Mesothelial cell of epicardium (in vitro differentiated cells): ENCODE measurements around the gene EMID1. TPM values are rescaled to one million over a fixed set of nuclear protein-coding genes. Genes with fewer than 3 reads are reported as not detected.

Experiments used
- DNase-seq, 2 experiments: peaks; one replicate each; pipeline ENCODE4 v3.0.0; 2021; ENCODE audit warnings: low spot score in 2 of 2; ENCODE audit not compliant: unreplicated experiment in 2 of 2
- H3K27ac Mint-ChIP-seq: 2 replicates; pipeline ENCODE4 v1.8.0; 2021; ENCODE audit warnings: mixed read lengths
- H3K27me3 Mint-ChIP-seq: 2 replicates; pipeline ENCODE4 v1.8.0; 2021; ENCODE audit warnings: low read depth, mixed read lengths
- H3K36me3 Mint-ChIP-seq: 2 replicates; pipeline ENCODE4 v1.8.0; 2021; ENCODE audit warnings: mixed read lengths
- H3K4me1 Mint-ChIP-seq: 2 replicates; pipeline ENCODE4 v1.8.0; 2021; ENCODE audit warnings: mixed read lengths
- H3K4me3 Mint-ChIP-seq: 2 replicates; pipeline ENCODE4 v1.8.0; 2021; ENCODE audit warnings: mild to moderate bottlenecking, moderate library complexity, mixed read lengths
- H3K9me3 Mint-ChIP-seq: 2 replicates; pipeline ENCODE4 v1.8.0; 2021; ENCODE audit warnings: mixed read lengths
- total RNA-seq: library from RNA; stranded (reverse); gene quantifications from 3 replicates; pipeline ENCODE4 v1.2.1, GENCODE V29; 2021
- TF ChIP-seq, protein P1 (sequence below): fragments of 200-600 bp; sonication (generic); IDR thresholded peaks from one replicate; pipeline ENCODE4 v1.5.0; 2021; ENCODE audit warnings: antibody characterized with exemption; ENCODE audit not compliant: unreplicated experiment

EMID1 gene
- total RNA-seq, 1 donor from 2014 or later = 15.7 TPM

DNA sequence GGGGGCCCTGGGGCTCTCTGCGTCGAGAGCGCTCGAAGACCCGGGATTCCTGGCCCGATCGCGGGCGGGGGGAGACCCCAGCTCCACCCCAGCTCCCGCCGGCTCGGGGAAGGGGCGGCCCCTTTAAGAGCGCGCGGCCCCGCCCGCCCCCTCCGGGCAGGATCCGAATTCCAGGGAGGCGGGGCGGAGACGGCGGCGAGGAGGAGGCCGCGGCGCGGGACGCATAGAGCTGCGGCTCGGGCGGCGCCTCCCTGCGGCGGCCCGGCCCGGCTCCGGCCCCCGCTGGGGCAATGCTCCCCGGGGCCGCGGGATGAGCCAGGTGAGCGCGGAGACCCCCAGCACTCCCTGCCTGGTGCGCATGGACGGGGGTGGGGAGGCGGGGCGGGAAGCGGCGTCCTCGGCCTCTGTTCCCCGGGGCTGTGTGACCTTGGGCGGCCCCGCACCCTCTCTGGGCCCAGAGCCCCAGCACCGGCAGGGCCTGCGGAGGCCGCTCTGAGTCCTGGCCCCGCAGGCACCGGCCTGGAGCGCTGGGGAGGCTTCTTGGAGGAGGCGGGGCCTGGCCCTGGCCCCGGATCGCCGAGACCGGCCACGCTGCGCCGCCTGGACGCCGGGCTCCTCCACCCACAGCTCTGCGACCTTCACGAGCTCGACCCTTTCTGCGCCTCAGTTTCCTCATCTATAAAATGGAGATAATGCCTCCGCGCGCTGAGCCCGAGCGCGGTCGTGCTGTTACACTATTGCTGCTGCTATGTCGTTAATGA lies 101.3 kb downstream of the EMID1 start:
- Mint-ChIP-seq H3K4me1 (peaks cover 9% of the 10 kb centered on the region), H3K36me3 (no peaks in the 10 kb centered on the region), H3K27me3 (no peaks in the 10 kb centered on the region), H3K27ac (peak overlapping the region; percentile 86), H3K9me3 (no peaks in the 10 kb centered on the region), H3K4me3 (peak overlapping the region; percentile 81)
- peak; percentile 84 to 89 for DNase-seq
- TF ChIP-seq, protein P1, sequence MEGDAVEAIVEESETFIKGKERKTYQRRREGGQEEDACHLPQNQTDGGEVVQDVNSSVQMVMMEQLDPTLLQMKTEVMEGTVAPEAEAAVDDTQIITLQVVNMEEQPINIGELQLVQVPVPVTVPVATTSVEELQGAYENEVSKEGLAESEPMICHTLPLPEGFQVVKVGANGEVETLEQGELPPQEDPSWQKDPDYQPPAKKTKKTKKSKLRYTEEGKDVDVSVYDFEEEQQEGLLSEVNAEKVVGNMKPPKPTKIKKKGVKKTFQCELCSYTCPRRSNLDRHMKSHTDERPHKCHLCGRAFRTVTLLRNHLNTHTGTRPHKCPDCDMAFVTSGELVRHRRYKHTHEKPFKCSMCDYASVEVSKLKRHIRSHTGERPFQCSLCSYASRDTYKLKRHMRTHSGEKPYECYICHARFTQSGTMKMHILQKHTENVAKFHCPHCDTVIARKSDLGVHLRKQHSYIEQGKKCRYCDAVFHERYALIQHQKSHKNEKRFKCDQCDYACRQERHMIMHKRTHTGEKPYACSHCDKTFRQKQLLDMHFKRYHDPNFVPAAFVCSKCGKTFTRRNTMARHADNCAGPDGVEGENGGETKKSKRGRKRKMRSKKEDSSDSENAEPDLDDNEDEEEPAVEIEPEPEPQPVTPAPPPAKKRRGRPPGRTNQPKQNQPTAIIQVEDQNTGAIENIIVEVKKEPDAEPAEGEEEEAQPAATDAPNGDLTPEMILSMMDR = no peak

DNA sequence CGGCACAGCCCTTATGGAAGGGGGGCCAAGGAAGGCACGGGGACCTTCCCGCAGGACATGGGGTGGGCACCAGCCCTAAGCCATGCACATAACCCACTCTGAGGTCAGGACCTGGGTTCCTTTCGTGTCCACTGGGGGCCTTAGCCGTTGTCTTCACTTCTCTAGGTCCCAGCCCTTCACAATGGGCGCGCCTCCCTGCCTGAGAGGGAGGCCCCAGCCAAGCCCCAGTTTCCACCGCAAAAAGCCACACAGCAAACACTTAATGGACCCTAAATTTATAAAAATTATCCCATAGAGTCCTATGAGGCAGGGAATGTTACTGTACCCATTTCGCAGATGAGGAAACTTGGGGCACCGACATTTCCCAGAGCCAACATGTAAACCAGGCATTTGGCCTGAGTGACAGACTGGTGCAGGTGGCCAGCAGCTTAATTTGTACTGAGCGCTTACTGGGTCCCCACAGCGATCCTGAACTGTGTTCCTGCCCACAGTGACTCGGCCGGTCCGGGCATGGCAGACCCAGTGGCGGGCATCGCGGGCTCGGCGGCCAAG lies 102.0 kb downstream of the EMID1 start:
- peaks cover 3% of the 10 kb centered on the region for H3K36me3 Mint-ChIP-seq
- peaks cover 9% of the 10 kb centered on the region for H3K4me1 Mint-ChIP-seq
- peaks cover 4% of the 10 kb centered on the region for H3K27me3 Mint-ChIP-seq
- TF ChIP-seq, protein P1 = no peak
- peak overlapping the region; percentile 79 for H3K27ac Mint-ChIP-seq
- peak overlapping the region; percentile 81 for H3K4me3 Mint-ChIP-seq
- DNase-seq = peak in 1 of 2 experiments; percentile 36
- no peaks in the 10 kb centered on the region for H3K9me3 Mint-ChIP-seq

DNA sequence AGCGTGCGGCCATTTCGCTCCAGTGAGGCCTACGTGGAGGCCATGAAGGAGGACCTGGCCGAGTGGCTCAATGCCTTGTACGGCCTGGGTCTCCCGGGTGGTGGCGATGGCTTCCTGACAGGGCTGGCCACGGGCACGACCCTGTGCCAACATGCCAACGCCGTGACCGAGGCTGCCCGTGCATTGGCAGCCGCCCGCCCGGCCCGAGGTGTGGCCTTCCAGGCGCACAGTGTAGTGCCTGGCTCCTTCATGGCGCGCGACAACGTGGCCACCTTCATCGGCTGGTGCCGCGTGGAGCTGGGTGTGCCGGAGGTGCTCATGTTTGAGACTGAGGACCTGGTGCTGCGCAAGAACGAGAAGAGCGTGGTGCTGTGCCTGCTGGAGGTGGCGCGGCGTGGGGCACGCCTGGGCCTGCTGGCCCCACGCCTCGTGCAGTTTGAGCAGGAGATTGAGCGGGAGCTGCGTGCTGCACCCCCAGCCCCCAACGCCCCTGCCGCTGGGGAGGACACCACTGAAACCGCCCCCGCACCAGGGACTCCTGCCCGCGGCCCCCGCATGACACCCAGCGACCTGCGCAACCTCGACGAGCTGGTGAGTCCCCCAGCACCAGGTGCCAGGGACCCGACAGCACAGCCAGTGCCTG lies 102.6 kb downstream of the EMID1 start:
- TF ChIP-seq, protein P1 = no peak
- Mint-ChIP-seq H3K4me1 (peaks cover 9% of the 10 kb centered on the region), H3K9me3 (no peaks in the 10 kb centered on the region), H3K4me3 (peak overlapping the region; percentile 81), H3K27ac (no peak overlapping the region), H3K27me3 (peaks cover 10% of the 10 kb centered on the region), H3K36me3 (peaks cover 3% of the 10 kb centered on the region)
- peak in 1 of 2 experiments; percentile 38 for DNase-seq

DNA sequence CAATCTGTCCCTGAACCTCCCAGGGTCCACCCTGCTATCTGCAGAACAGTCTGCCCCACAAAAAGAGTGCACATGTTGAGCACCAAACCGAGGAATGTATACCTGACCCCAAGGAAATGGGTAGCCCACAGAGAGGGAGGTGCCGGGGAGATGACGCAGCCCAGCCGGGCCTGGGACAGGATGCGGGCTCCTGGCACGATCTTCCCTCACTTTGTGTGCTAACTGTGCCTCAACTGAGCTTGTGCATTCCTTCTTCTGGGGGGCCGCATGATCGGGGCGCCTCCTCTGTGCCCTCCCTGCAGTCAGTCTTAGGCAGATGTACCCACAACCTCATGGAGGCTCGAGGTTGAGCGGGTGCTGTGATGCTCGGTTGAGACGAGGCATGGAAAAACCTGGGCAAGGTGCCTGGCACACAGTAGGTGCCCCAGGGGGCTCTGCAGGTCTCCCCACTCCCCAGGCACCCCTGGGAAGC lies 103.1 kb downstream of the EMID1 start:
- Mint-ChIP-seq H3K4me3 (peak overlapping the region; percentile 54), H3K27ac (no peak overlapping the region), H3K4me1 (peaks cover 9% of the 10 kb centered on the region)

More for the DNA sequence above, 103.1 kb downstream of the EMID1 start:
- DNase-seq = peak in 1 of 2 experiments; percentile 38
- H3K36me3 Mint-ChIP-seq = peaks cover 3% of the 10 kb centered on the region
- TF ChIP-seq, protein P1 = no peak
- H3K27me3 Mint-ChIP-seq = peaks cover 16% of the 10 kb centered on the region
- H3K9me3 Mint-ChIP-seq = no peaks in the 10 kb centered on the region

Other genes starting within 250 kb of the EMID1 start
- gene C22orf31, start 144.1 kb upstream of the EMID1 start, total RNA-seq = 0.44 to 0.45 TPM in 2 of 3 replicates, not detected in the other
- 24.4 to 30.9 TPM (median 28.5 TPM) in 3 replicates for gene KREMEN1, start 132.9 kb upstream of the EMID1 start, total RNA-seq
- gene RHBDD3, start 62.1 kb downstream of the EMID1 start, total RNA-seq = 55.9 to 59.6 TPM (median 58.0 TPM) in 3 replicates
- 364 to 381 TPM (median 379 TPM) in 3 replicates for gene EWSR1, start 62.4 kb downstream of the EMID1 start, total RNA-seq
- 13.4 to 14.6 TPM (median 13.6 TPM) in 3 replicates for gene GAS2L1, start 100.8 kb downstream of the EMID1 start, total RNA-seq
- gene RASL10A, start 109.8 kb downstream of the EMID1 start, total RNA-seq = 2.5 to 3.8 TPM (median 3.1 TPM) in 3 replicates
- gene AP1B1, start 182.7 kb downstream of the EMID1 start, total RNA-seq = 40.3 to 43.9 TPM (median 41.0 TPM) in 3 replicates
- gene RFPL1, start 232.7 kb downstream of the EMID1 start, total RNA-seq = 0.29 to 0.63 TPM (median 0.54 TPM) in 3 replicates